ENCODE data around the gene ELF2. TPM values are rescaled to one million over a fixed set of nuclear protein-coding genes. Genes with fewer than 3 reads are reported as not detected.

ELF2 gene
- polyA plus RNA-seq, 1 of the 3 experiments (the other 2 are of a cell fraction): 14.0 TPM

DNA sequence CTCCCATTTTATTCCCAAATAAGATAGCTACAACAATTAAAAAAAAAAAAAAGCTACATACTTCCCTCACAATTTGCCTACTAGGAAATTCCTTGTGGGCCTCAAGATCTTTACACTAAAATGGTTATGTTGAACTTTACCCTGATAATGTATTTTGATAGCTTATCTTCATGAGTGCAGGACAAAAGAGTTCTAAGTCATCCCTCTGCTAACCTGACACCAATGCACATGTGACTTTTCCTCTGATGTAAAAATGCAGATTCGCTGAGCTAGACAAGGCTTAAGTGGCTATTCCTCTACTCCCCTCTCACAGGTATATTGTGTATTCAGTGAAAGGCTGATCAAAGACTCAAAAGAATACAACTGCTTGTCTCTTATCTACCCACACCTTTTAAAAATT, 22.5 kb downstream of the ELF2 start:
- Histone ChIP-seq H3K9me3 (no peaks in the 10 kb centered on the region), H3K36me3 (replicated peaks in 1 of 2; ENCODE audit: control insufficient read depth in 1 of 2, insufficient read depth in 2 of 2, low read length in 1 of 2) (no peaks in the 10 kb centered on the region), H3K4me3 (ENCODE audit: low read depth in 2 of 2, low read length in 1 of 2) (no peak overlapping the region), H3F3A (replicated peaks; ENCODE audit: insufficient read depth) (no peaks in the 10 kb centered on the region), H3K79me2 (ENCODE audit: insufficient read depth) (peaks cover 65% of the 10 kb centered on the region), H3K4me2 (no peak overlapping the region), H3K4me1 (ENCODE audit: control insufficient read depth in 1 of 2, insufficient read depth in 2 of 2, low read depth in 1 of 2, low read length in 1 of 2) (no peaks in the 10 kb centered on the region), H3K27me3 (ENCODE audit: insufficient read depth) (no peaks in the 10 kb centered on the region), H2AFZ (ENCODE audit: low read depth) (no peak overlapping the region), H4K20me1 (ENCODE audit: insufficient read depth) (peaks cover 10% of the 10 kb centered on the region; the same call in 1 of the 2 replicates), H3K9ac (no peak overlapping the region), H3K9me2 (no peaks in the 10 kb centered on the region), H3K27ac (ENCODE audit: low read depth in 2 of 2, low read length in 1 of 2) (no peak overlapping the region)
- WGBS (ENCODE audit: low lambda C conversion rate): 95% methylated on average over 1 of the region's 1 CpG
- CTCF ChIA-PET: interaction anchor here (0.8 to 3.4 kb wide), 6 partner anchors 13 to 141 kb away, joined by 3 to 9 read pairs (median 4); partner anchors contain the start of gene ELF2
- DNase-seq: no peak
- POLR2A ChIA-PET: interaction anchor here (1.2 kb wide), 1 partner anchor 23 kb away, joined by 4 read pairs; the partner anchor contains the start of gene ELF2
- no peak for TF ChIP-seq SMC3 (IDR thresholded peaks at IDR 0.05; ENCODE audit: low read depth, low read length)
- TF ChIP-seq SIN3A (IDR thresholded peaks at IDR 0.05; ENCODE audit: borderline replicate concordance, low read depth, low read length): no peak
- no peak for TF ChIP-seq EP300 (IDR thresholded peaks at IDR 0.05; ENCODE audit: borderline replicate concordance in 1 of 2, low read depth in 1 of 2, low read length in 1 of 2)
- TF ChIP-seq, protein P1, sequence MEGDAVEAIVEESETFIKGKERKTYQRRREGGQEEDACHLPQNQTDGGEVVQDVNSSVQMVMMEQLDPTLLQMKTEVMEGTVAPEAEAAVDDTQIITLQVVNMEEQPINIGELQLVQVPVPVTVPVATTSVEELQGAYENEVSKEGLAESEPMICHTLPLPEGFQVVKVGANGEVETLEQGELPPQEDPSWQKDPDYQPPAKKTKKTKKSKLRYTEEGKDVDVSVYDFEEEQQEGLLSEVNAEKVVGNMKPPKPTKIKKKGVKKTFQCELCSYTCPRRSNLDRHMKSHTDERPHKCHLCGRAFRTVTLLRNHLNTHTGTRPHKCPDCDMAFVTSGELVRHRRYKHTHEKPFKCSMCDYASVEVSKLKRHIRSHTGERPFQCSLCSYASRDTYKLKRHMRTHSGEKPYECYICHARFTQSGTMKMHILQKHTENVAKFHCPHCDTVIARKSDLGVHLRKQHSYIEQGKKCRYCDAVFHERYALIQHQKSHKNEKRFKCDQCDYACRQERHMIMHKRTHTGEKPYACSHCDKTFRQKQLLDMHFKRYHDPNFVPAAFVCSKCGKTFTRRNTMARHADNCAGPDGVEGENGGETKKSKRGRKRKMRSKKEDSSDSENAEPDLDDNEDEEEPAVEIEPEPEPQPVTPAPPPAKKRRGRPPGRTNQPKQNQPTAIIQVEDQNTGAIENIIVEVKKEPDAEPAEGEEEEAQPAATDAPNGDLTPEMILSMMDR (IDR thresholded peaks at IDR 0.05): no peak
- TF ChIP-seq POLR2AphosphoS5 (IDR thresholded peaks at IDR 0.05; ENCODE audit: low read depth, low read length): no peak
- no peak for TF ChIP-seq NFIC (IDR thresholded peaks at IDR 0.05; ENCODE audit: borderline replicate concordance)
- no peak for TF ChIP-seq MEF2A (IDR thresholded peaks at IDR 0.05; ENCODE audit: borderline replicate concordance, low read depth)
- TF ChIP-seq CHD2 (IDR thresholded peaks at IDR 0.05; ENCODE audit: low read length, partially characterized antibody): no peak
- TF ChIP-seq, protein P2, sequence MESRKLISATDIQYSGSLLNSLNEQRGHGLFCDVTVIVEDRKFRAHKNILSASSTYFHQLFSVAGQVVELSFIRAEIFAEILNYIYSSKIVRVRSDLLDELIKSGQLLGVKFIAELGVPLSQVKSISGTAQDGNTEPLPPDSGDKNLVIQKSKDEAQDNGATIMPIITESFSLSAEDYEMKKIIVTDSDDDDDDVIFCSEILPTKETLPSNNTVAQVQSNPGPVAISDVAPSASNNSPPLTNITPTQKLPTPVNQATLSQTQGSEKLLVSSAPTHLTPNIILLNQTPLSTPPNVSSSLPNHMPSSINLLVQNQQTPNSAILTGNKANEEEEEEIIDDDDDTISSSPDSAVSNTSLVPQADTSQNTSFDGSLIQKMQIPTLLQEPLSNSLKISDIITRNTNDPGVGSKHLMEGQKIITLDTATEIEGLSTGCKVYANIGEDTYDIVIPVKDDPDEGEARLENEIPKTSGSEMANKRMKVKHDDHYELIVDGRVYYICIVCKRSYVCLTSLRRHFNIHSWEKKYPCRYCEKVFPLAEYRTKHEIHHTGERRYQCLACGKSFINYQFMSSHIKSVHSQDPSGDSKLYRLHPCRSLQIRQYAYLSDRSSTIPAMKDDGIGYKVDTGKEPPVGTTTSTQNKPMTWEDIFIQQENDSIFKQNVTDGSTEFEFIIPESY (IDR thresholded peaks at IDR 0.05; ENCODE audit: borderline replicate concordance, low read depth): no peak
- no peak for TF ChIP-seq GABPA (IDR thresholded peaks at IDR 0.05; ENCODE audit: low read depth)
- TF ChIP-seq RAD21 (IDR thresholded peaks at IDR 0.05; ENCODE audit: low read length): no peak
- TF ChIP-seq, protein P3, sequence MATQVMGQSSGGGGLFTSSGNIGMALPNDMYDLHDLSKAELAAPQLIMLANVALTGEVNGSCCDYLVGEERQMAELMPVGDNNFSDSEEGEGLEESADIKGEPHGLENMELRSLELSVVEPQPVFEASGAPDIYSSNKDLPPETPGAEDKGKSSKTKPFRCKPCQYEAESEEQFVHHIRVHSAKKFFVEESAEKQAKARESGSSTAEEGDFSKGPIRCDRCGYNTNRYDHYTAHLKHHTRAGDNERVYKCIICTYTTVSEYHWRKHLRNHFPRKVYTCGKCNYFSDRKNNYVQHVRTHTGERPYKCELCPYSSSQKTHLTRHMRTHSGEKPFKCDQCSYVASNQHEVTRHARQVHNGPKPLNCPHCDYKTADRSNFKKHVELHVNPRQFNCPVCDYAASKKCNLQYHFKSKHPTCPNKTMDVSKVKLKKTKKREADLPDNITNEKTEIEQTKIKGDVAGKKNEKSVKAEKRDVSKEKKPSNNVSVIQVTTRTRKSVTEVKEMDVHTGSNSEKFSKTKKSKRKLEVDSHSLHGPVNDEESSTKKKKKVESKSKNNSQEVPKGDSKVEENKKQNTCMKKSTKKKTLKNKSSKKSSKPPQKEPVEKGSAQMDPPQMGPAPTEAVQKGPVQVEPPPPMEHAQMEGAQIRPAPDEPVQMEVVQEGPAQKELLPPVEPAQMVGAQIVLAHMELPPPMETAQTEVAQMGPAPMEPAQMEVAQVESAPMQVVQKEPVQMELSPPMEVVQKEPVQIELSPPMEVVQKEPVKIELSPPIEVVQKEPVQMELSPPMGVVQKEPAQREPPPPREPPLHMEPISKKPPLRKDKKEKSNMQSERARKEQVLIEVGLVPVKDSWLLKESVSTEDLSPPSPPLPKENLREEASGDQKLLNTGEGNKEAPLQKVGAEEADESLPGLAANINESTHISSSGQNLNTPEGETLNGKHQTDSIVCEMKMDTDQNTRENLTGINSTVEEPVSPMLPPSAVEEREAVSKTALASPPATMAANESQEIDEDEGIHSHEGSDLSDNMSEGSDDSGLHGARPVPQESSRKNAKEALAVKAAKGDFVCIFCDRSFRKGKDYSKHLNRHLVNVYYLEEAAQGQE (IDR thresholded peaks at IDR 0.05; ENCODE audit: low read depth, low read length): no peak
- TF ChIP-seq, protein P4, sequence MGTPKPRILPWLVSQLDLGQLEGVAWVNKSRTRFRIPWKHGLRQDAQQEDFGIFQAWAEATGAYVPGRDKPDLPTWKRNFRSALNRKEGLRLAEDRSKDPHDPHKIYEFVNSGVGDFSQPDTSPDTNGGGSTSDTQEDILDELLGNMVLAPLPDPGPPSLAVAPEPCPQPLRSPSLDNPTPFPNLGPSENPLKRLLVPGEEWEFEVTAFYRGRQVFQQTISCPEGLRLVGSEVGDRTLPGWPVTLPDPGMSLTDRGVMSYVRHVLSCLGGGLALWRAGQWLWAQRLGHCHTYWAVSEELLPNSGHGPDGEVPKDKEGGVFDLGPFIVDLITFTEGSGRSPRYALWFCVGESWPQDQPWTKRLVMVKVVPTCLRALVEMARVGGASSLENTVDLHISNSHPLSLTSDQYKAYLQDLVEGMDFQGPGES (IDR thresholded peaks at IDR 0.05; ENCODE audit: low read depth, low read length): no peak
- TF ChIP-seq, protein P5, sequence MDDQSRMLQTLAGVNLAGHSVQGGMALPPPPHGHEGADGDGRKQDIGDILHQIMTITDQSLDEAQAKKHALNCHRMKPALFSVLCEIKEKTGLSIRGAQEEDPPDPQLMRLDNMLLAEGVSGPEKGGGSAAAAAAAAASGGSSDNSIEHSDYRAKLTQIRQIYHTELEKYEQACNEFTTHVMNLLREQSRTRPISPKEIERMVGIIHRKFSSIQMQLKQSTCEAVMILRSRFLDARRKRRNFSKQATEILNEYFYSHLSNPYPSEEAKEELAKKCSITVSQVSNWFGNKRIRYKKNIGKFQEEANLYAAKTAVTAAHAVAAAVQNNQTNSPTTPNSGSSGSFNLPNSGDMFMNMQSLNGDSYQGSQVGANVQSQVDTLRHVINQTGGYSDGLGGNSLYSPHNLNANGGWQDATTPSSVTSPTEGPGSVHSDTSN (IDR thresholded peaks at IDR 0.05): no peak
- TF ChIP-seq GATA2 (CRISPR knock-in tag; IDR thresholded peaks at IDR 0.05): no peak
- no peak for TF ChIP-seq JUND (IDR thresholded peaks at IDR 0.05)
- no peak for TF ChIP-seq MXI1 (IDR thresholded peaks at IDR 0.05; ENCODE audit: low read depth, low read length)
